BLaER1 treated with 17β-estradiol and CSF1 and Interleukin-3, amounts not matched to agents 10 nM and 100 nM (cell line): ENCODE measurements around the gene MSRB3.
"Not testable (repeated sequence)": the region's sequence is repeated elsewhere in the genome, so short reads cannot be mapped to it uniquely, and the experiment has no call there.

Source experiments
- H3K27ac ChIP-seq, 11 experiments: shearing (Covaris generic); formaldehyde crosslinking; 2 replicates each; pipeline ENCODE4 v1.8.1; 2022
- H3K27me3 ChIP-seq, 11 experiments: shearing (Covaris generic); formaldehyde crosslinking; 2 replicates each; pipeline ENCODE4 v1.8.1; 2022
- H3K36me3 ChIP-seq, 11 experiments: shearing (Covaris generic); formaldehyde crosslinking; 2 replicates each; pipeline ENCODE4 v1.8.1; 2022
- H3K4me1 ChIP-seq, 10 experiments: shearing (Covaris generic); formaldehyde crosslinking; 2 replicates each; pipeline ENCODE4 v1.8.1; 2022
- H3K4me2 ChIP-seq, 11 experiments: shearing (Covaris generic); formaldehyde crosslinking; 2 replicates each; pipeline ENCODE4 v1.8.1; 2022
- H3K4me3 ChIP-seq, 10 experiments: shearing (Covaris generic); formaldehyde crosslinking; 2 replicates each; pipeline ENCODE4 v1.8.1; 2022
- H3K9ac ChIP-seq, 11 experiments: shearing (Covaris generic); formaldehyde crosslinking; 2 replicates each; pipeline ENCODE4 v1.8.1; 2022
- H3K9me3 ChIP-seq, 11 experiments: shearing (Covaris generic); formaldehyde crosslinking; replicated peaks in 1 of 11; 2 replicates each; pipeline ENCODE4 v1.8.1; 2022
- H4K20me1 ChIP-seq, 11 experiments: shearing (Covaris generic); formaldehyde crosslinking; 2 replicates each; pipeline ENCODE4 v1.8.1; 2022
- Cebpa-rat ChIP-seq, 11 experiments: shearing (Covaris generic); IDR thresholded peaks; 2 replicates each; pipeline ENCODE4 v1.8.1; 2022

MSRB3 gene

GRCh38 chr12:65313719-65314317 is 35.3 kb downstream of the MSRB3 start:
- Histone ChIP-seq H3K27me3 (no peaks in the 10 kb centered on the region), H3K4me2 (no peak overlapping the region), H3K4me3 (no peak overlapping the region), H3K36me3 (no peaks in the 10 kb centered on the region), H3K27ac (no peak overlapping the region), H4K20me1 (no peaks in the 10 kb centered on the region), H3K9ac (no peak overlapping the region), H3K4me1 (peaks cover 5 to 19% (median 10%) of the 10 kb centered on the region in 10 experiments; a peak in 18 of 20 replicates), H3K9me3 (peaks cover 0 to 15% (median 3%) of the 10 kb centered on the region in 11 experiments; a peak in 6 of 22 replicates)
- no peak for TF ChIP-seq Cebpa-rat (IDR thresholded peaks at IDR 0.05)

GRCh38 chr12:65315238-65315637 is 36.8 kb downstream of the MSRB3 start:
- not testable (repeated sequence) for H3K27ac ChIP-seq

GRCh38 chr12:65318186-65318685 is 39.8 kb downstream of the MSRB3 start:
- peaks cover 0 to 25% (median 3%) of the 10 kb centered on the region in 11 experiments; a peak in 6 of 22 replicates for H3K9me3 ChIP-seq
- TF ChIP-seq Cebpa-rat (IDR thresholded peaks at IDR 0.05) = no peak
- no peaks in the 10 kb centered on the region for H3K27me3 ChIP-seq
- peak overlapping the region in 2 of 11 experiments; percentile 8 to 18; a peak in 1 of 22 replicates for H3K9ac ChIP-seq
- H4K20me1 ChIP-seq = no peaks in the 10 kb centered on the region
- H3K4me3 ChIP-seq = peak overlapping the region in 3 of 10 experiments; percentile 2 to 29 (median 9); a peak in 3 of 20 replicates
- peaks cover 17 to 54% (median 35%) of the 10 kb centered on the region in 10 experiments; a peak in 19 of 20 replicates for H3K4me1 ChIP-seq
- H3K4me2 ChIP-seq = peak overlapping the region; percentile 3 to 81 (median 50); a peak in 18 of 22 replicates
- no peaks in the 10 kb centered on the region for H3K36me3 ChIP-seq
- peak overlapping the region in 3 of 11 experiments; percentile 0 to 20 (median 4); a peak in 2 of 22 replicates for H3K27ac ChIP-seq

More at GRCh38 chr12:65315238-65315637, 36.8 kb downstream of the MSRB3 start:
- Histone ChIP-seq H3K9me3 (peaks cover 0 to 15% (median 3%) of the 10 kb centered on the region in 11 experiments; a peak in 6 of 22 replicates), H3K4me1 (peaks cover 8 to 31% (median 23%) of the 10 kb centered on the region in 10 experiments; a peak in 18 of 20 replicates)
- not testable (repeated sequence) for H4K20me1 ChIP-seq, H3K9ac ChIP-seq, H3K4me2 ChIP-seq, H3K36me3 ChIP-seq, H3K27me3 ChIP-seq, H3K4me3 ChIP-seq

- Histone ChIP-seq H3K9me3 (peaks cover 0 to 25% (median 3%) of the 10 kb centered on the region in 11 experiments; a peak in 6 of 22 replicates), H3K4me2 (peak overlapping the region in 10 of 11 experiments; percentile 18 to 81 (median 62); a peak in 14 of 22 replicates), H4K20me1 (no peaks in the 10 kb centered on the region), H3K27me3 (no peaks in the 10 kb centered on the region), H3K4me3 (no peak overlapping the region), H3K4me1 (peaks cover 17 to 54% (median 35%) of the 10 kb centered on the region in 10 experiments; a peak in 19 of 20 replicates), H3K9ac (no peak overlapping the region), H3K27ac (peak overlapping the region in 2 of 11 experiments; percentile 32 to 52; a peak in 3 of 22 replicates), H3K36me3 (no peaks in the 10 kb centered on the region)
- TF ChIP-seq Cebpa-rat (IDR thresholded peaks at IDR 0.05) = no peak
These were observed 41.3 kb downstream of the MSRB3 start for GRCh38 chr12:65319688-65320200.

- no peak overlapping the region for H3K4me2 ChIP-seq
- H3K4me3 ChIP-seq = no peak overlapping the region
- peaks cover 0 to 39% (median 19%) of the 10 kb centered on the region in 11 experiments; a peak in 16 of 22 replicates for H3K9me3 ChIP-seq
- peaks cover 17 to 45% (median 33%) of the 10 kb centered on the region in 10 experiments; a peak in 19 of 20 replicates for H3K4me1 ChIP-seq
- no peaks in the 10 kb centered on the region for H4K20me1 ChIP-seq
- TF ChIP-seq Cebpa-rat (IDR thresholded peaks at IDR 0.05) = no peak
- H3K36me3 ChIP-seq = no peaks in the 10 kb centered on the region; a peak in 1 of 22 replicates
- H3K27ac ChIP-seq = no peak overlapping the region
- H3K9ac ChIP-seq = no peak overlapping the region
- no peaks in the 10 kb centered on the region for H3K27me3 ChIP-seq
These were observed 44.6 kb downstream of the MSRB3 start for GRCh38 chr12:65323070-65323469.

- H3K27me3 ChIP-seq = no peaks in the 10 kb centered on the region
- H3K4me2 ChIP-seq = no peak overlapping the region
- no peak overlapping the region for H3K9ac ChIP-seq
- no peak for TF ChIP-seq Cebpa-rat (IDR thresholded peaks at IDR 0.05)
- H4K20me1 ChIP-seq = no peaks in the 10 kb centered on the region
- H3K36me3 ChIP-seq = no peaks in the 10 kb centered on the region; a peak in 1 of 22 replicates
- no peak overlapping the region for H3K4me3 ChIP-seq
- peaks cover 0 to 41% (median 19%) of the 10 kb centered on the region in 11 experiments; a peak in 17 of 22 replicates for H3K9me3 ChIP-seq
- H3K4me1 ChIP-seq = peaks cover 12 to 35% (median 23%) of the 10 kb centered on the region in 10 experiments
- H3K27ac ChIP-seq = no peak overlapping the region
These were observed 45.6 kb downstream of the MSRB3 start for GRCh38 chr12:65324056-65324455.

- TF ChIP-seq Cebpa-rat (IDR thresholded peaks at IDR 0.05) = no peak
- Histone ChIP-seq H3K9me3 (peaks cover 0 to 46% (median 24%) of the 10 kb centered on the region in 11 experiments; a peak in 17 of 22 replicates), H4K20me1 (no peaks in the 10 kb centered on the region), H3K4me1 (peaks cover 8 to 35% (median 23%) of the 10 kb centered on the region in 10 experiments), H3K9ac (no peak overlapping the region), H3K4me2 (no peak overlapping the region), H3K4me3 (no peak overlapping the region), H3K36me3 (no peaks in the 10 kb centered on the region; a peak in 1 of 22 replicates), H3K27me3 (no peaks in the 10 kb centered on the region), H3K27ac (no peak overlapping the region)
These were observed 46.1 kb downstream of the MSRB3 start for GRCh38 chr12:65324551-65324950.

- H3K27me3 ChIP-seq = no peaks in the 10 kb centered on the region
- H3K4me3 ChIP-seq = no peak overlapping the region
- peaks cover 11 to 35% (median 23%) of the 10 kb centered on the region in 10 experiments; a peak in 19 of 20 replicates for H3K4me1 ChIP-seq
- no peak for TF ChIP-seq Cebpa-rat (IDR thresholded peaks at IDR 0.05)
- no peaks in the 10 kb centered on the region for H4K20me1 ChIP-seq
- H3K36me3 ChIP-seq = no peaks in the 10 kb centered on the region; a peak in 1 of 22 replicates
- H3K27ac ChIP-seq = no peak overlapping the region
- no peak overlapping the region for H3K4me2 ChIP-seq
- H3K9me3 ChIP-seq = peaks cover 0 to 46% (median 24%) of the 10 kb centered on the region in 11 experiments; a peak in 17 of 22 replicates
- H3K9ac ChIP-seq = no peak overlapping the region
These were observed 46.7 kb downstream of the MSRB3 start for GRCh38 chr12:65325183-65325582.

- peaks cover 3 to 35% (median 18%) of the 10 kb centered on the region in 10 experiments; a peak in 18 of 20 replicates for H3K4me1 ChIP-seq
- H3K36me3 ChIP-seq = no peaks in the 10 kb centered on the region; a peak in 1 of 22 replicates
- peaks cover 0 to 46% (median 24%) of the 10 kb centered on the region in 11 experiments; a peak in 17 of 22 replicates for H3K9me3 ChIP-seq
- H3K27ac ChIP-seq = no peak overlapping the region
- H3K4me2 ChIP-seq = no peak overlapping the region
- no peak overlapping the region for H3K4me3 ChIP-seq
- no peaks in the 10 kb centered on the region for H3K27me3 ChIP-seq
- H4K20me1 ChIP-seq = no peaks in the 10 kb centered on the region
- no peak for TF ChIP-seq Cebpa-rat (IDR thresholded peaks at IDR 0.05)
- H3K9ac ChIP-seq = no peak overlapping the region
These were observed 48.1 kb downstream of the MSRB3 start for GRCh38 chr12:65326616-65327015.
